Subcutaneous adipose tissue (tissue), 4 donors: ENCODE measurements around the gene GMFB. TPM values are rescaled to one million over a fixed set of nuclear protein-coding genes. Genes with fewer than 3 reads are reported as not detected.

Source experiments
- CTCF ChIP-seq: fragments of 450-650 bp; IDR thresholded peaks from one replicate; pipeline ENCODE4 v1.5.1; 2016; ENCODE audit warnings: low read depth, mild to moderate bottlenecking, control low read depth, antibody characterized with exemption, moderate library complexity
- total RNA-seq, 4 donors: library from RNA; depleted of rRNA; stranded (reverse); fragments of >200 nt; gene quantifications; one replicate each; pipeline ENCODE4 v1.1.0, GENCODE V29; 2016

GMFB gene
- total RNA-seq, 4 donors from 2014 or later: 35.8 to 100 (median 85.5) TPM

GRCh38 chr14:54474232-54474793 lies 14.5 kb downstream of the GMFB start:
- no peak for TF ChIP-seq CTCF

- TF ChIP-seq CTCF: no peak
Observed at GRCh38 chr14:54472315-54472714, 16.5 kb downstream of the GMFB start.

- no peak for TF ChIP-seq CTCF
Observed at GRCh38 chr14:54471641-54472040, 17.1 kb downstream of the GMFB start.

- no peak for TF ChIP-seq CTCF
Observed at GRCh38 chr14:54470701-54471100, 18.1 kb downstream of the GMFB start.

GRCh38 chr14:54467280-54467679 lies 21.5 kb downstream of the GMFB start:
- no peak for TF ChIP-seq CTCF

- no peak for TF ChIP-seq CTCF
Observed at GRCh38 chr14:54465654-54466053, 23.1 kb downstream of the GMFB start.

- TF ChIP-seq CTCF: no peak
Observed at GRCh38 chr14:54462048-54462447, 26.7 kb downstream of the GMFB start.
